SH-SY5Y (cell line): ENCODE measurements around the gene PAM16.

Experiments
- GATA2 ChIP-seq: IDR thresholded peaks from 2 replicates; pipeline ENCODE4 v1.6.1; 2011; ENCODE audit warnings: mild to moderate bottlenecking, low read depth, low read length
- GATA3 ChIP-seq: IDR thresholded peaks from 2 replicates; pipeline ENCODE4 v1.6.1; 2011; ENCODE audit warnings: low read depth, mild to moderate bottlenecking, low read length, moderate library complexity

PAM16 gene

DNA sequence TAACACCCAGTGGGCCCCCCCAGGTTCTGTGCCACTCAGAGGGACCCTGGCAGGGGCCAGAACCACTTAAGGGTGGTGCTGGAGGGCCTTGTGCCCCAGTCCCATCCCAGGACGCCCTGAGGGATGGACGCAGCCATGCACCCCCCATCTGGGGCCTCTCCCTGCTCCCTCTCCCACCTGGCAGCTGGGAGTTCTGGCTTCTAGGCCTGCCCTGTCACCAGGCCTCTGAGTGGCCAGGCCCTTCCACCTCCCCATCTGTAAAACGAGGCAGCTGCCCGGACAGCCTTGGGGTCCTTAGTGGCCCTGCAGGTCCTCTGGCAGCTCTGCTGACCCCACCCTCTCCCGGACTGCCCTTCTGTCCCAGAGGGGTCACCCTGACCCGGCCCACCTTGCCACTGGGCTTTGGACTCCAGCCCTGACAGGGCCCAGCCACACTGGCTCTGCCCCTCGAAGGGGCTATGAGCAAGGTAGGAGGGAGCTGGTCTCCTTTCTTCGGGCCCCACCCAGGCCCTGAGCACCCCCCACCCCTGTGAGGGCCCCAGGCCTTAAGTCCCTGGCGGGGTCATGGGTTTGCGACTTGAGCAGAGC is 12.3 kb downstream of the PAM16 start:
- no peak for TF ChIP-seq GATA2
- no peak for TF ChIP-seq GATA3

DNA sequence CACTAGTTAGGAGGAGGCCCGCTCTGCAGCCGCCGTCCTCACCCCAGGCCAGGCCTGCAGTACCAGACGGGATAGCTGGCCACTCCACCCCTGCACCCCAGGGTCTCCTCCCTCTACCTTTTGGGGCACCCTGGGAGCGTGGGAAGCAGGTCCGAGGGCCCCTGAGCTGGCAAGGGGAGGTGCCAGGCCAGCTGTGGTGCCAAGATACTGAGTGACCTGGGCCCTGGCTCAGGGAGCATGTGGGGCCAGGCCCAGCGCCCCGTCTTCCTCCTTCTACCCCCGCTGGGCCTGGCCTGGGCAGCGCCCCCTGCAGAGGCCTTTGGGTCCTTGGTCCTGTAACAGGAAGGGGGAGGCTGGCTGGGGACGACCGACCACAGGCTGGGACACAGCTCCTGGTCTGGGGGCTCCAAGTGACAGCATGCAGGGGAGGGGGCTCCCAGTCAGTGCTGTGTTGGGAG is 13.0 kb downstream of the PAM16 start:
- TF ChIP-seq GATA3, result no peak
- TF ChIP-seq GATA2, result no peak

DNA sequence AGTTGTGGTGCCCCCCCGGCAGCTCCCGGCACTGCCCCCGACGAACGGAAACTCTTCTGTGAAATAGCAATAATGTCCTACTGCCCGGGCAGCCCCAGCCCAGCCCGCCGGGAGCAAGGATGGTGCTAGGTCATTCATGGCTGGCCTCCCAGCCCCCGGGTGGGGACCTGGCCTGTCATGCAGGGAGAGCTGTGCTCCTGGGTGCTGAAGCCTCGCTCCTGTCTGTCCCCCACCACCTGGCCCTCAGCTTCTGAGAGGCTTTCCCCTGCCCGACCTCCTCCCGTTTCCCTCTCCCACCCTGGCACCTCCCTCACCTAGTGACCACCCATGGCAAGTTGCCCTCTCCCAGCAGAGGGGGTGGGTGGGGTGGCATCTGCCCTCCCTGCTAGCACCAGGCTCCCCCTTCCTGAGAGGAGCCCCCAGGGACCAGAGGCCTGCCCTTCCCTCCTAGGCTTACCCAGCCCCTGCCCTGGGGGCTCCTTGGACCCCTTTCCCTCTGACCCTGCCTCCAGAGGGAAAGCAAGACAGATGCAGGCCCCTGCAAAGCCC is 13.5 kb downstream of the PAM16 start:
- TF ChIP-seq GATA3, result no peak
- no peak for TF ChIP-seq GATA2

DNA sequence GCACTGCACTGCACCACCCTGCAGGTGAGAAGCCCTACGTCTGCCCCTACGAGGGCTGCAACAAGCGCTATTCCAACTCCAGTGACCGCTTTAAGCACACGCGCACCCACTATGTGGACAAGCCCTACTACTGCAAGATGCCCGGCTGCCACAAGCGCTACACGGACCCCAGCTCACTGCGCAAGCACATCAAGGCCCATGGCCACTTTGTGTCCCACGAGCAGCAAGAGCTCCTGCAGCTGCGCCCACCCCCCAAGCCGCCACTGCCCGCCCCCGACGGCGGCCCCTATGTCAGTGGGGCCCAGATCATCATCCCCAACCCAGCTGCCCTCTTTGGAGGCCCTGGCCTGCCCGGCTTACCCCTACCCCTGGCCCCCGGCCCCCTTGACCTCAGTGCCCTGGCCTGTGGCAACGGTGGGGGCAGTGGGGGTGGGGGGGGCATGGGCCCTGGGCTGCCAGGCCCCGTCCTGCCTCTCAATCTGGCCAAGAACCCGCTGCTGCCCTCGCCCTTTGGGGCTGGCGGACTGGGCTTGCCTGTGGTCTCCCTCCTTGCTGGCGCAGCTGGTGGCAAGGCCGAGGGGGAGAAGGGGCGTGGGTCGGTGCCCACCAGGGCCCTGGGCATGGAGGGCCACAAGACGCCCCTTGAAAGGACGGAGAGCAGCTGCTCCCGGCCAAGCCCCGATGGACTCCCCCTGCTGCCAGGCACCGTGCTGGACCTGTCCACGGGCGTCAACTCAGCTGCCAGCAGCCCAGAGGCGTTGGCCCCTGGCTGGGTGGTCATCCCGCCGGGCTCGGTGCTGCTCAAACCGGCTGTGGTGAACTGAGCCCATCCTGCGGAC is 14.2 kb downstream of the PAM16 start:
- TF ChIP-seq GATA3 (no peak), GATA2 (no peak)

DNA sequence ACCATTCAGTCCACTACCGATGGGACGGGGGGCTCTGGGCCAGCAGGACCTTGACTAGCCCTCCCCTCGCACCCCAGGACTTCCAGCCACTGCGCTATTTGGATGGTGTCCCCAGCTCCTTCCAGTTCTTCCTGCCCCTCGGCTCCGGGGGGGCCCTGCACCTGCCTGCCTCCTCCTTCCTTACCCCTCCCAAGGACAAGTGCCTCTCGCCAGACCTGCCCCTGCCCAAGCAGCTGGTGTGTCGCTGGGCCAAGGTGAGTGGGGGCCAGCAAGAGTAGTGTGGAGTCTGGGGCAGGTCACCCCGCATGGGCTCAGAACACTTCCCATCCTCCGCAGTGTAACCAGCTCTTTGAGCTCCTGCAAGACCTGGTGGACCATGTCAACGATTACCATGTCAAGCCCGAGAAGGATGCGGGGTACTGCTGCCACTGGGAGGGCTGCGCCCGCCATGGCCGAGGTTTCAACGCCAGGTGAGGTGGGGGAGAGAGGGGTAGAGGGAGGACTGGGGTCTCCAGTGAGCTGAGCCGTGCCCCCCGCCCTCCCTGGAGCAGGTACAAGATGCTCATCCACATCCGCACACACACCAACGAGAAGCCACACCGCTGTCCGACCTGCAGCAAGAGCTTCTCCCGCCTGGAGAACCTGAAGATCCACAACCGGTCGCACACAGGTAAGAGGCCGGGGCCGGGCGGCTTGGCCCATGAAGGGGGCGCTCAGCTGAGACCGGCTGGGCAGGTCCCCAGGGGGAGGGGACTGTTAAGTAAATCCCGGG is 16.2 kb downstream of the PAM16 start:
- TF ChIP-seq GATA2, result no peak
- no peak for TF ChIP-seq GATA3

DNA sequence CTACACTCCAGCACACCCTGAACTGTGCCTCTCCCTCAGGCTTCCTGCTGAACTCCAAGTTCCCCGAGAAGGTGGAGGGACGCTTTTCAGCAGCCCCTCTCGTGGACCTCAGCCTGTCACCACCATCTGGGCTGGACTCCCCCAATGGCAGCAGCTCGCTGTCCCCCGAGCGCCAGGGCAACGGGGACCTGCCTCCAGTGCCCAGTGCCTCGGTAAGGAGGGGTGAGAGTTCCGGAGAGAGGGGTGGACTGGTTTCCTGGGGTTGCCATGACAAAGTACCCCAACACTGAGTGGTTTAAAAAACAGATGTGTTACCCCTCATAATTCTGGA is 17.8 kb downstream of the PAM16 start:
- TF ChIP-seq GATA3 (no peak), GATA2 (no peak)

DNA sequence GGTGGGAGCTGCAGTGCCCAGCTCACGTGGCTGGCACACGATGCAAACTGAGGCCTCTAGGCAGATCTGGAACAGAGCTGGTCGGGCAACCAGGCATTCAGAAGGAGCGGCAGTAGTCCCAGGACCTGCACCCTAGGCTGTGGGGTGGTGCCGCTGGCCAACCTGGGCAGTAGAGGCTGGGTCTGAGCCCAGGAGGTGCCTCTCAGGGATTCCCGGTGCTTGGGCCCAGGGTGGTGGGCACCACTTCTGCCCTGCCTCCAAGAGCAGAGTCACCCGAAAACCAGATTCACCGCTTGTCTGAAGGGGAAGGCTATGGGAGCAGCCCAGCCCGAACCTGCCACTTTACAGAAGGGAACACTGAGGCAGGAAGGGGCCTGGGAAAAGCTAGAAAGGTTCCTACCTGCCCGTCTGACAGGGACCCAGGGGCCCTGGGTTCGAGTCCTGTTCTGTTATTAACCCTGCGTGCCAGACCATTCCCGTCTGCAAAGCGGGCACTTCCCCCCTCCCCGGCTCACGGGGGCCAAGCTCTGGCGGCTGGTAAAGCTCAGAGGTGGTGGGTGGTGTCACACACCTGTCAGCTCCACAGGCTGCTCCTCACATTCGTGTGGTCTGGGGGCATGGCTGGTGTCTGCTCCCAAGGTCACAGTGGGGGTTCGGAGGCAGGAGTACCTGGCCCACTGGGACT is 18.4 kb downstream of the PAM16 start:
- TF ChIP-seq GATA2 (no peak), GATA3 (no peak)

DNA sequence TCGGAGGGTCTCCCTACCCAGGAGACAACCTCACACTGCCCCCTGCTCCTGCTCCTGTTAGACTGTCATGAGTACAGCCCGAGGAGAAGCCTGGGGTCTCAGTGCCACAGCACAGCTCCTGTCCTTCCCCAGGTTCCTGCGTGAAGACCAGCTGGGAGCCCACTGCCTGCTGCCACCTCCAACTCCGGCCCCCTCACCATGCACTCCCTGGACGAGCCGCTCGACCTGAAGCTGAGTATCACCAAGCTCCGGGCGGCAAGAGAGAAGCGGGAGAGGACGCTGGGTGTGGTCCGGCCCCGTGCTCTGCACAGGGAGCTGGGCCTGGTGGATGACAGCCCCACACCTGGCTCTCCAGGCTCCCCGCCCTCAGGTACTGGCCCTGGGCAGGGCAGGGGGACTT is 19.0 kb downstream of the PAM16 start:
- TF ChIP-seq GATA2 (no peak), GATA3 (no peak)

DNA sequence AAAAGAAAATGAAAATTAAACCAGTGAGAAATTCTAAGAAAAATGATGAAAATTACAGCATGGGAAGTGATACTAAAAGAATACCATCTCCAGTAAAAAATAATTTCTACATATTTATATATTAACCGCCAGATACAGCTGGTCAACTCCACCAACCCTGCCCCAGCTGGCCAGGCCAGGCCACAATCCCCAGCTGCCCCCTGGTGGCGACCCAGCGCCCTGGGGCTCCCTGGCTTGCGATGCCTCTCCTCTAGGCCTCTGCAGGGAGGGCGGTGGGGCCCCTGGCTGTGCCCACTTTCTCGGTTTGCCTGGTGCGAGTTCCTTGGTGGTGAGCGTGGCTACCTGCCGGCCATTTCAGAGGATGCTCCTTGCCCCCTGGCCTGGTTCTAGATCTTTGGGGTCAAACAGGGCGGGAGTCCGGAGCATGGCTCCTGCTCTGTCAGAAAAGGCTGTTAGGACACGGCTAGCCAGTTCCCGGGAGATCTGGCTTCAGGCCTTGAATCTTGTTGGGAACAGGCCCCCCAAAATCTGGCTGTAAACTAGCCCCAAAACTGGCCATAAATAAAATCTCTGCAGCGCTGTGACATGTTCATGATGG is 20.7 kb downstream of the PAM16 start:
- no peak for TF ChIP-seq GATA3
- no peak for TF ChIP-seq GATA2

DNA sequence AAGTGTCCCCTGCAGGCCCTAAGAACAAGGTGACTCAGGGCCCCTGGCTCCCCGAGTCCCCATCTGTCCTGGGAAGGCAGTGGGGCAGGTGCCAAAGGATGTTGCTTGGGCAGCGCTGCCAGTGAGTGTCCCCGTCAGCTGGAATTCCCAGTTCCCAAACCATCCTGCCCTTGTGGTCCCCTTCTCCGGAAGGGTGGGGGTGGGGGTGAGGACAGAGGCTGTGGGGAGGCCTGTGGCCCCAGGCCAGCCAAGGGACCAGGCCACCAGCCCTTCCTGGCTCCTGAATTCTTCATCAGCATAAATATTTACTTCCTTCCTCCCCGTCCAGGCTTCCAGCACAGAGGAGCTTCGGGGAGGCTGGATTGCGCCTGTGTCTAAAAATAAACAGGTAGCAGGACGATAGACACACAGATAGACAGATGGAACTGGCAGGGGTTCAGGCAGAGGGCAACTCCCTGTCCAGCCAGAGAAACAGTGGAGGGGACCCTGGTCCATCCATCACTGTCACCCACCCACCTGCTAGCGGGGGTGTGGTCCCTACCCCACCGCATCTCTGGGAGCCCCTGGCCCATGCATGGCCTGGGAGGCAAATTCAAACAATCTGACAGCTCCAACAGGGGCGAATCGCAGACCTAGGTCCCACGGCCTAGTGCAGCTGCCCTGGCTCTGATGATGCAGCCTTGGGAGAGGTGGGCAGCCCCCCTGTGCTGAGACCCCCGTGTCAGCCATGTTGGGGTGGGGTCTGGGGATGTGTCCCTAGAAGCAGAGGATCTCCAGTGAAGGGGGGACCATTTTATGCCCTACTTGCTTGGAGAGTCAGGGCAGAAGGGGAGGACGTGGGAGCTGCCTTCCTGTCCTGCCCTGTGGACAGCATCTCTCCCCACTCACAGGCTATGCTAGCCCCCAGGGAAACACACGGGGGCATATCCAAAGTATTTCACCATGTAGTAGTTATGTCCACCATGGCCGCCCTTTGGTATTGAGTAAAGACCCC is 22.0 kb downstream of the PAM16 start:
- TF ChIP-seq GATA2 (no peak), GATA3 (no peak)

DNA sequence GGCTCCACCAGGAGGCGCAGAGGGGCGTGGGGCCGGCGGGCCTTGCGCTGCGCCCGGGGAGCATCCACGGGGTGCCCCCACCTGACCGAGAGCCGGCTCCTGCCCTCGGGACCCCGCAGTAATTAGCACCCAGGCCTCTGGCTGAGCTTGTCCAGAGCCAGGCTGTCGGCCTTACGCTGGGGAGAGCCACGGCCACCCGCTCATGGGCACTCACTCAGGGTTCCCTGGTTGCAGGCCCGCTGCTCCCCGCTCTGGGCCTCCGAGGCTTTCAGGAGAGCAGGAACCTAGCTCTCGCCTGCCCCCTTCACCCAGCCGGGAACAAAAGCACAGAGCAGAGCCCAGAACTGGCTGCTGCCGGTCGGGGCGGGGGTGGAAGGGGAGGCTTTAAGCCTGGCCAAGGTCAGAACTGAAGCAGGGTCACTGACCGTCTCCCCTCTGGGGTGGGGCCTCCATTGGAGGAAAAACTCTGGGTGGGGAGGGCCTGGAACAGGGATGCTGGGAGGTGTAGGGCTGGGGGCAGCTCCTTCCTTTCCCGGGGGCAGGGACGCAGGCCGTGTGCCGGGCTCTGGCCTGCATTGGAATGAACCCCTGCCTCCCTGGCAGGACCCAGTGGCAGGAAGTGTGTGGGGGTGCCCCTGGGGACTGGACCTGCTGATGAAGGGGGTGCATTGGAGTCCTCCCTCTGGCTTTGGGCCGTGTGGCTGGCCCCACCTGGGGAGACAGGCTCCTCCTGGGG is 22.9 kb downstream of the PAM16 start:
- TF ChIP-seq GATA3 (no peak), GATA2 (no peak)

DNA sequence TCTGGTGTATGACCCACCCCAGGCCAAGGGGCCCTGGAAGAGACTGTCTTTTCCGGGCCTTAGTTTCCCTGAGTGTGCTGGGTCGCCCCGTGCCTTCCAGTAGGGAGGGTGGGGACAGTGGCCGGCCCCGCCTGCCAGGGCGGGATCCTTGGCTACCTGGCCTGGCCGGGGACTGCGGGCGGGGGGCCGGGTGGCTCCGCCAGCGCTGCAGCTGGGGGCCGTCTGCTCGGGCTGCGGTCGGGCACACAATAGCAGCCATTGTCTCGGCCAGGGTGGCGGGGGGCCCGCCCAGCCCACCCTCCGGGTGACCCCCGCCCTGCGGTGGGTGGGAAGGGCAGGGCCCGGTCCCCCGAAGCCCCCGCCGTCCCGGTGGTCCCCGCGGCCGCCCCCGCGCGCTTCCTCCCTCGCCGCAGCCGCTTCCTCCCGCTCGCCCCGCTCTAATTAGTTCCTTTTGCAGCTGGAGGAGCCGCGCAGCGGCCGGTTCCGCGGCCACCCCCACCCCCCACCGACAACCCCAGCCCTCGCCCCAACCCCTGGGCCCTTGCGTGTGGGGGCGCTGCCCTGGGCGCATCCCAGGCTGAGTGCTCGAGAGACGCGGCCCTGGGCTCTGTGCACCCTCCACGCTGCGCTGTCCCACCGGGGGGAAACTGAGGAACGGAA is 23.6 kb downstream of the PAM16 start:
- TF ChIP-seq GATA3 (no peak), GATA2 (no peak)
